Nephron (organoid): Measurements from ENCODE around the gene DBNDD2.

ENCODE experiments used
- H3K27ac Mint-ChIP-seq, 3 experiments: 2 replicates each; pipeline ENCODE4 v1.8.0; 2020; ENCODE audit warnings: mixed read lengths in 3 of 3, mild to moderate bottlenecking in 2 of 3, moderate library complexity in 1 of 3
- H3K27me3 Mint-ChIP-seq: 2 replicates; pipeline ENCODE4 v1.8.0; 2021; ENCODE audit warnings: low read depth, mild to moderate bottlenecking, moderate library complexity, mixed read lengths
- H3K36me3 Mint-ChIP-seq: 2 replicates; pipeline ENCODE4 v1.8.0; 2020; ENCODE audit warnings: low read depth, mixed read lengths
- H3K4me1 Mint-ChIP-seq: 2 replicates; pipeline ENCODE4 v1.8.0; 2020; ENCODE audit warnings: mixed read lengths
- H3K4me3 Mint-ChIP-seq, 3 experiments: 2 replicates each; pipeline ENCODE4 v1.8.0; 2020; ENCODE audit warnings: mild to moderate bottlenecking in 3 of 3, mixed read lengths in 3 of 3, moderate library complexity in 2 of 3
- H3K9me3 Mint-ChIP-seq: 2 replicates; pipeline ENCODE4 v1.8.0; 2020; ENCODE audit warnings: mixed read lengths
- TF ChIP-seq, protein P1 (sequence below), 3 experiments: fragments of 200-600 bp; sonication (generic); IDR thresholded peaks; one replicate each; pipeline ENCODE4 v1.5.0; 2021; ENCODE audit warnings: antibody characterized with exemption in 3 of 3; ENCODE audit not compliant: unreplicated experiment in 3 of 3

DBNDD2 gene, protein sequence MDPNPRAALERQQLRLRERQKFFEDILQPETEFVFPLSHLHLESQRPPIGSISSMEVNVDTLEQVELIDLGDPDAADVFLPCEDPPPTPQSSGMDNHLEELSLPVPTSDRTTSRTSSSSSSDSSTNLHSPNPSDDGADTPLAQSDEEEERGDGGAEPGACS

DNA sequence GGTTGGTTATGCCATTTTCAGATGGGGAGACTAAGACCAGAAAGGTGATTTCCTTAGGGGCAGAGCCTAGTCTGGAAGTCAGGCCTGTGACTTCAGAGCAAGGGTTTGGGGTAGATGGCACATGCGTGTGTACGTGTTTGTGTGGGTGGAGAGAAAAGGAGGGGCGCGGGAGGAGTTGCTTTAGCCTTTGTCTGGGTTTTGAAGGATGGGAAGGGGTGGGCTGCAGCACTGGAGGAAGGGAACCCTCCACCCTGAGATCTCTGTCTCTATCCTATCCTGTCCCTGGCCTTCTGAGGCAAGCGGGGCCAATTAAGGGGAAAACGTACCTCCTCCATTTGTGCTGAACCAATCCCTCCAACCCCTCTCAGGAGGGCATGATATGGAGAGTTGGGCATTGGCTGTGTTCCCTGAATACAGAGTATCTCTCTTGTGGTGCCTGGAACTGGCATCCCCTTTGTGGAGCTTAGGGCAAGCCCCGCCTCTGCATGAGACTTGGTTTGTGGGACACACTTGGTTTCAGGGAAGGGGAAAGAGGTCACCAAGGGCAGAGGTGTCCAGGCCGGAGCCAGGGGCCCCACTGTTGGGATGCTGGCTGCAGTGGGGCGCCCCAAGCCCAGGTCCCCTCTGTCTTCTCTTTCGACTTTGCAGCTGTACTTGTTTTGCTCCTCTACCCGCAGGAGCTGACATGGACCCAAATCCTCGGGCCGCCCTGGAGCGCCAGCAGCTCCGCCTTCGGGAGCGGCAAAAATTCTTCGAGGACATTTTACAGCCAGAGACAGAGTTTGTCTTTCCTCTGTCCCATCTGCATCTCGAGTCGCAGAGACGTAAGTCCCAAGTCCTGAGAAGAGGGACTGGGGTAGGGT lies at the start of gene DBNDD2:
TSS of gene DBNDD2 (plus strand) at position 507 of the 863 bp plus-strand sequence. CDS start at position 686, 179 bp downstream.
- no peaks in the 10 kb centered on the region for H3K4me1 Mint-ChIP-seq
- H3K4me3 Mint-ChIP-seq: peak within 1 kb of the TSS; percentile 82 to 85 (median 84)
- peaks cover 56% of the 10 kb centered on the region for H3K27me3 Mint-ChIP-seq
- TF ChIP-seq, protein P1, sequence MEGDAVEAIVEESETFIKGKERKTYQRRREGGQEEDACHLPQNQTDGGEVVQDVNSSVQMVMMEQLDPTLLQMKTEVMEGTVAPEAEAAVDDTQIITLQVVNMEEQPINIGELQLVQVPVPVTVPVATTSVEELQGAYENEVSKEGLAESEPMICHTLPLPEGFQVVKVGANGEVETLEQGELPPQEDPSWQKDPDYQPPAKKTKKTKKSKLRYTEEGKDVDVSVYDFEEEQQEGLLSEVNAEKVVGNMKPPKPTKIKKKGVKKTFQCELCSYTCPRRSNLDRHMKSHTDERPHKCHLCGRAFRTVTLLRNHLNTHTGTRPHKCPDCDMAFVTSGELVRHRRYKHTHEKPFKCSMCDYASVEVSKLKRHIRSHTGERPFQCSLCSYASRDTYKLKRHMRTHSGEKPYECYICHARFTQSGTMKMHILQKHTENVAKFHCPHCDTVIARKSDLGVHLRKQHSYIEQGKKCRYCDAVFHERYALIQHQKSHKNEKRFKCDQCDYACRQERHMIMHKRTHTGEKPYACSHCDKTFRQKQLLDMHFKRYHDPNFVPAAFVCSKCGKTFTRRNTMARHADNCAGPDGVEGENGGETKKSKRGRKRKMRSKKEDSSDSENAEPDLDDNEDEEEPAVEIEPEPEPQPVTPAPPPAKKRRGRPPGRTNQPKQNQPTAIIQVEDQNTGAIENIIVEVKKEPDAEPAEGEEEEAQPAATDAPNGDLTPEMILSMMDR (IDR thresholded peaks at IDR 0.05; ENCODE audit: unreplicated experiment in 3 of 3): no peak
- H3K36me3 Mint-ChIP-seq: peaks cover 5% of the 10 kb centered on the region
- H3K27ac Mint-ChIP-seq: peak within 1 kb of the TSS in 1 of 3 experiments; percentile 24
- no peaks in the 10 kb centered on the region for H3K9me3 Mint-ChIP-seq

DNA sequence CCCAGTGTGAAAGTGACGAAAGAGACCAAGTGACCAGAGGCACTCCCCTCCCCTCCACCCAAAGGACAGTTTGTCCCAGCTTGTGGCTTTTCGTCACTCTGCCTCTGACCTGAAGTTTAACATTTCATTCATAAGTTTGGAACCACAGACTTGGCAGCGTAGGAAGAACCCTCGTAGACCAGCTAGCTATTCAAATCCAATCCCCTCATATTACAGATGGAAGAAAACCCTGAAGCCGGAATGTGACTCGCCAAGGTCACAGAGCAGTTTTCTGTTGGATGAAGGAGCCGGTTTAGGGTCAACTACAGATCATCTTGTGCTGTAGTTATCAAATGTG lies 49.1 kb upstream of the DBNDD2 start:
- TF ChIP-seq, protein P1 (IDR thresholded peaks at IDR 0.05; ENCODE audit: unreplicated experiment in 3 of 3): no peak
- Mint-ChIP-seq H3K4me1 (peaks cover 26% of the 10 kb centered on the region), H3K27me3 (no peaks in the 10 kb centered on the region), H3K36me3 (no peaks in the 10 kb centered on the region), H3K27ac (peak overlapping the region; percentile 76 to 90 (median 88)), H3K9me3 (no peaks in the 10 kb centered on the region), H3K4me3 (no peak overlapping the region)

DNA sequence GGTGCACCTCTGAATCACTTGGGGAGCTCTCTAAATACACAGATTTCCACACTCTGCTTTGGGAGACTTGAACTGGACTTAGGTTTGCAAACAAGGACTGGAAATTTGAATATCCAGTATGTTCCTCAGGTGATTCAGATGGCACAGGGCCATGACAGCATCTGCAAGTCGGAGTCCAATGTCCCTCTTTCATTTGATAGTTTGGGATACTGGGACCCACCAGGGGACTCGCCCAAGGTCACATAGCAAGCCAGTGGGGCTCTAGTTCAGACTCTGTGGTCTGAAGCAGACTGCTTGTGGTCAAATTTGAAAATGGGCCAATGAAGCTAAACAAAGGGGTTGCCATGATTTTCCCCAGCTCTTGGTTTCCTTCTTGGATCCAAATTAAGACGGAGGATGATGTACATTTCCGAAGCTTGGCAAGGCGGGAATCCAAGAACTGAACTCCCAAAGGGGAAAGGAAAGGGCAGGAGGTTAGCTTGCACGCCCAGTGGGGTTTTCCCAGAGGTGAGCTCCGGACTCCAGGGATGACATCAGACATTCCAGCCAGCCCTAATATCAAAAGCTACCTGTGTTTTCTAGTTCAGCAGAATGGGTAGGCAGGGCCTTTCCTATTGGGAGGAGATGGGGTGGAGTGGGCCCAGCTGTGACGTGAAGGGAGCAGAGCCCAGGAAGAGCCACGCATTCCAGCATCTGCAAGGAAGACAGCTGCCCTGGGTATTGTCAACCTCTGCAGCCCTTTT lies 48.5 kb upstream of the DBNDD2 start:
- TF ChIP-seq, protein P1 (IDR thresholded peaks at IDR 0.05; ENCODE audit: unreplicated experiment in 3 of 3): no peak
- no peaks in the 10 kb centered on the region for H3K9me3 Mint-ChIP-seq
- H3K4me3 Mint-ChIP-seq: peak overlapping the region in 1 of 3 experiments; percentile 63
- H3K4me1 Mint-ChIP-seq: peaks cover 28% of the 10 kb centered on the region
- H3K27ac Mint-ChIP-seq: peak overlapping the region; percentile 76 to 90 (median 88)
- H3K27me3 Mint-ChIP-seq: no peaks in the 10 kb centered on the region
- H3K36me3 Mint-ChIP-seq: no peaks in the 10 kb centered on the region

DNA sequence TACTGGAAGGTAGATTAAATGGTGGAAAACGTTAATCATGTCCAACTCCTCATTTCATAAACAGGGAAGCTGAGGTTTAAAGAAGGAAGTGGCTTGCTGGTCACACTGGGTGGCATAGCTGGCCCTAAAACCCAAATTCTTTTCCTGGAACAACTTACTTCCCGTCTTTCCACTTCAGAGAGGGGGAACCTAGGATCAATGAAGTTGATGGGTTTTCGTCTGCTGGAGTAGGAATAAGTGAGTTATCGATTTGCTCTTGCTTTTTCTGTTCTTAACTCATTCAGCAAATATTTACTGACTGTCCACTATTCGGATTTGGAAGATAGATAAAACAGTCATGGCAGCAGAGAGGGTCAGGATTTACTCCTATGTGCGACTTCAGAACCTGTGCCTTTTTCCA lies 46.3 kb upstream of the DBNDD2 start:
- no peaks in the 10 kb centered on the region for H3K27me3 Mint-ChIP-seq

DNA sequence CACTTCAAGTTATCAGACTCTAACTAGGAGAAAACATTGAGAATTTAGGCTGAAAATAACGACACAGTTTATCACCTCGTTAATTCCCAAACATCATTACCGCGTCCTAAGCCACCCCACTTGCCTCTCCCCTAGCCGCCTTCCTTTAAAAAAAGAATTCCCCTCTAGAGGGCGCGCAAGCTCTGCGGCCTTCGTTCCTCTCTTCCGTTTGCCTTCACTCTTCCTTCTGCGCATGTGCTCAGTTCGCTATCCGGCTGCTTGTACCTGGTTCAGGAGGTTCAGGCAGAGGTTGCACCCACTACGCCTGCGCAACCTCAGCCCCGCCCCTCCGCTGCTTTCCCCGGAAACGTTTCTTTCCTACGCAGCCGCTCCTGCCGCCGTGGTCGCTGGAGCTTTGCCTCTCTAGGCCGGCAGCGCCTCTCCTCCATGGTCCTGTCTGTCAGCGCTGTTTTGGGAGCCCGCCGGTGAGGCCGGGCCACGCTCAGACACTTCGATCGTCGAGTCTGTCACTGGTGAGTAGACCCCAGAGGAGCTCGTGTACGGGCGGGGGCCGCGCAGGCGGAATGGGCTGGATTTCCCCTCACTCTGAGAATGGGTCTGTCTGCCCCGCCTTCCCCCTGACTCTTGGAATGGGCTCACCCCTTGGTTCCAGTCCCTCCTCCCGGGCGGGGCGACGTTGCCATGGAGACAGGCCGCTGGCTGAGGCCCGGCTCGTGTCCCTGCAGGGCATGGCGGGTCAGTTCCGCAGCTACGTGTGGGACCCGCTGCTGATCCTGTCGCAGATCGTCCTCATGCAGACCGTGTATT lies 45.1 kb upstream of the DBNDD2 start, which contains the start of gene SYS1:
TSS of gene SYS1 (plus strand) at position 353 of the 807 bp plus-strand sequence. CDS start at position 729, 376 bp downstream.
- no peaks in the 10 kb centered on the region for H3K27me3 Mint-ChIP-seq
- peaks cover 26% of the 10 kb centered on the region for H3K4me1 Mint-ChIP-seq
- H3K36me3 Mint-ChIP-seq: peaks cover 19% of the 10 kb centered on the region
- H3K27ac Mint-ChIP-seq: peak within 1 kb of the TSS; percentile 88 to 99 (median 89)
- H3K9me3 Mint-ChIP-seq: no peaks in the 10 kb centered on the region
- H3K4me3 Mint-ChIP-seq: peak within 1 kb of the TSS; percentile 92 to 95 (median 92)
- TF ChIP-seq, protein P1 (IDR thresholded peaks at IDR 0.05; ENCODE audit: unreplicated experiment in 3 of 3): peak; percentile 87 to 90 (median 89)

More for the DNA sequence above, 46.3 kb upstream of the DBNDD2 start:
- no peaks in the 10 kb centered on the region for H3K9me3 Mint-ChIP-seq
- peaks cover 9% of the 10 kb centered on the region for H3K36me3 Mint-ChIP-seq
- TF ChIP-seq, protein P1 (IDR thresholded peaks at IDR 0.05; ENCODE audit: unreplicated experiment in 3 of 3): no peak
- H3K27ac Mint-ChIP-seq: no peak overlapping the region
- H3K4me1 Mint-ChIP-seq: peaks cover 28% of the 10 kb centered on the region
- no peak overlapping the region for H3K4me3 Mint-ChIP-seq
